SK-N-SH treated with all-trans-retinoic acid at 6 μM for 48 hours (cell line): Measurements from ENCODE around the gene PRRC1.

Source experiments
- ATAC-seq: fragments of 200-7000 bp; cut with Tn5 transposase; 3 replicates; pipeline ENCODE4 v1.9.1; 2020; ENCODE audit warnings: mild to moderate bottlenecking, moderate library complexity
- ARNTL ChIP-seq: fragments of 450-650 bp; formaldehyde crosslinking; IDR thresholded peaks from 2 replicates; pipeline ENCODE4 v1.5.0; 2020; ENCODE audit warnings: low read depth, mild to moderate bottlenecking, moderate library complexity, borderline replicate concordance
- BACH2 ChIP-seq: fragments of 250-450 bp; sonication (Bioruptor Pico); IDR thresholded peaks from 2 replicates; pipeline ENCODE4 v1.9.0; 2021; ENCODE audit warnings: mild to moderate bottlenecking, borderline replicate concordance
- ESRRG ChIP-seq: fragments of 250-450 bp; sonication (Bioruptor Pico); IDR thresholded peaks from 2 replicates; pipeline ENCODE4 v1.6.1; 2021; ENCODE audit warnings: mild to moderate bottlenecking
- GLIS3 ChIP-seq: fragments of 250-450 bp; sonication (Bioruptor Pico); IDR thresholded peaks from 2 replicates; pipeline ENCODE4 v1.5.0; 2020; ENCODE audit warnings: mild to moderate bottlenecking, moderate library complexity
- ISL1 ChIP-seq: fragments of 250-450 bp; sonication (Bioruptor Pico); IDR thresholded peaks from 2 replicates; pipeline ENCODE4 v2.1.2; 2022; ENCODE audit warnings: mild to moderate bottlenecking, moderate library complexity
- OSR1 ChIP-seq: fragments of 250-450 bp; sonication (Bioruptor Pico); IDR thresholded peaks from 2 replicates; pipeline ENCODE4 v1.8.0; 2022; ENCODE audit warnings: moderate library complexity, mild to moderate bottlenecking, inconsistent platforms
- POU6F1 ChIP-seq: fragments of 250-450 bp; sonication (Bioruptor Pico); IDR thresholded peaks from 2 replicates; pipeline ENCODE4 v1.8.0; 2021; ENCODE audit warnings: low read depth, mild to moderate bottlenecking, moderate library complexity, borderline replicate concordance
- RARB ChIP-seq: fragments of 250-450 bp; sonication (Bioruptor Pico); IDR thresholded peaks from 2 replicates; pipeline ENCODE4 v1.8.0; 2021; ENCODE audit warnings: mild to moderate bottlenecking, moderate library complexity
- TCF4 ChIP-seq: fragments of 250-450 bp; sonication (Bioruptor Pico); IDR thresholded peaks from 2 replicates; pipeline ENCODE4 v1.8.0; 2021; ENCODE audit warnings: mild to moderate bottlenecking, moderate library complexity, borderline replicate concordance
- TOX ChIP-seq: fragments of 250-450 bp; sonication (Bioruptor Pico); IDR thresholded peaks from 2 replicates; pipeline ENCODE4 v1.8.0; 2021; ENCODE audit warnings: mild to moderate bottlenecking, moderate library complexity, borderline replicate concordance
- ZNF8 ChIP-seq: fragments of 450-650 bp; formaldehyde crosslinking; IDR thresholded peaks from 2 replicates; pipeline ENCODE4 v1.5.0; 2020; ENCODE audit warnings: mild to moderate bottlenecking, moderate library complexity
- TF ChIP-seq, protein P1 (sequence below): fragments of 250-450 bp; sonication (Bioruptor Pico); IDR thresholded peaks from 2 replicates; pipeline ENCODE4 v1.8.0; 2020; ENCODE audit warnings: mild to moderate bottlenecking, moderate library complexity, borderline replicate concordance
- TF ChIP-seq, protein P2 (sequence below): fragments of 250-450 bp; sonication (Bioruptor Pico); IDR thresholded peaks from 2 replicates; pipeline ENCODE4 v1.5.0; 2020; ENCODE audit warnings: mild to moderate bottlenecking, moderate library complexity
- TF ChIP-seq, protein P3 (sequence below): fragments of 250-450 bp; sonication (Bioruptor Pico); IDR thresholded peaks from 2 replicates; pipeline ENCODE4 v1.5.1; 2020; ENCODE audit warnings: low read depth, mild to moderate bottlenecking, moderate library complexity

PRRC1 gene

GRCh38 chr5:127601111-127601510, 83.7 kb downstream of the PRRC1 start:
- ATAC-seq = no peak
- no peak for TF ChIP-seq ZNF8 (CRISPR knock-in tag)
- no peak for TF ChIP-seq ESRRG (CRISPR knock-in tag)
- TF ChIP-seq TOX (CRISPR knock-in tag) = no peak
- TF ChIP-seq POU6F1 (CRISPR knock-in tag) = no peak
- TF ChIP-seq, protein P1, sequence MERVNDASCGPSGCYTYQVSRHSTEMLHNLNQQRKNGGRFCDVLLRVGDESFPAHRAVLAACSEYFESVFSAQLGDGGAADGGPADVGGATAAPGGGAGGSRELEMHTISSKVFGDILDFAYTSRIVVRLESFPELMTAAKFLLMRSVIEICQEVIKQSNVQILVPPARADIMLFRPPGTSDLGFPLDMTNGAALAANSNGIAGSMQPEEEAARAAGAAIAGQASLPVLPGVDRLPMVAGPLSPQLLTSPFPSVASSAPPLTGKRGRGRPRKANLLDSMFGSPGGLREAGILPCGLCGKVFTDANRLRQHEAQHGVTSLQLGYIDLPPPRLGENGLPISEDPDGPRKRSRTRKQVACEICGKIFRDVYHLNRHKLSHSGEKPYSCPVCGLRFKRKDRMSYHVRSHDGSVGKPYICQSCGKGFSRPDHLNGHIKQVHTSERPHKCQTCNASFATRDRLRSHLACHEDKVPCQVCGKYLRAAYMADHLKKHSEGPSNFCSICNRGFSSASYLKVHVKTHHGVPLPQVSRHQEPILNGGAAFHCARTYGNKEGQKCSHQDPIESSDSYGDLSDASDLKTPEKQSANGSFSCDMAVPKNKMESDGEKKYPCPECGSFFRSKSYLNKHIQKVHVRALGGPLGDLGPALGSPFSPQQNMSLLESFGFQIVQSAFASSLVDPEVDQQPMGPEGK (CRISPR knock-in tag) = no peak
- TF ChIP-seq, protein P2, sequence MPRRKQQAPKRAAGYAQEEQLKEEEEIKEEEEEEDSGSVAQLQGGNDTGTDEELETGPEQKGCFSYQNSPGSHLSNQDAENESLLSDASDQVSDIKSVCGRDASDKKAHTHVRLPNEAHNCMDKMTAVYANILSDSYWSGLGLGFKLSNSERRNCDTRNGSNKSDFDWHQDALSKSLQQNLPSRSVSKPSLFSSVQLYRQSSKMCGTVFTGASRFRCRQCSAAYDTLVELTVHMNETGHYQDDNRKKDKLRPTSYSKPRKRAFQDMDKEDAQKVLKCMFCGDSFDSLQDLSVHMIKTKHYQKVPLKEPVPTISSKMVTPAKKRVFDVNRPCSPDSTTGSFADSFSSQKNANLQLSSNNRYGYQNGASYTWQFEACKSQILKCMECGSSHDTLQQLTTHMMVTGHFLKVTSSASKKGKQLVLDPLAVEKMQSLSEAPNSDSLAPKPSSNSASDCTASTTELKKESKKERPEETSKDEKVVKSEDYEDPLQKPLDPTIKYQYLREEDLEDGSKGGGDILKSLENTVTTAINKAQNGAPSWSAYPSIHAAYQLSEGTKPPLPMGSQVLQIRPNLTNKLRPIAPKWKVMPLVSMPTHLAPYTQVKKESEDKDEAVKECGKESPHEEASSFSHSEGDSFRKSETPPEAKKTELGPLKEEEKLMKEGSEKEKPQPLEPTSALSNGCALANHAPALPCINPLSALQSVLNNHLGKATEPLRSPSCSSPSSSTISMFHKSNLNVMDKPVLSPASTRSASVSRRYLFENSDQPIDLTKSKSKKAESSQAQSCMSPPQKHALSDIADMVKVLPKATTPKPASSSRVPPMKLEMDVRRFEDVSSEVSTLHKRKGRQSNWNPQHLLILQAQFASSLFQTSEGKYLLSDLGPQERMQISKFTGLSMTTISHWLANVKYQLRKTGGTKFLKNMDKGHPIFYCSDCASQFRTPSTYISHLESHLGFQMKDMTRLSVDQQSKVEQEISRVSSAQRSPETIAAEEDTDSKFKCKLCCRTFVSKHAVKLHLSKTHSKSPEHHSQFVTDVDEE = no peak
- TF ChIP-seq RARB = no peak
- no peak for TF ChIP-seq ARNTL (CRISPR knock-in tag)

DNA sequence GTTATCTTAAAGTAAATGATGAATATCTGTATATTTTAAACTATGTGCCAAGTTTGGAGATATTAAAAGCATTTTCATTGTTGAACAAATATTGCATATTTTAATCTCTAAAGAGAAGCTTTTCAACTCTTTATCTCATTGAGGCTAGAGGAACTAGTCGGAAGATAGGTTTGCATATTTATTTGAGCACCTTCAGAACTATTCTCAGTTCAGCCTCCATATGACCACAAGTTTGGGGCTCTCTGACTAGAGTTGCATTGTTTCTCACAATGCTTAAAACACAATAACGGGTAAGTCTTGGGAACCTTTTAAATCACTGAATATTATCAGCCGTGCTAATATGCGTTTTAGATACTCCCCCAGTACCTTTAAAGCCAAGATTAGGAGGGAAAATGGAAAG, 84.2 kb downstream of the PRRC1 start:
- TF ChIP-seq BACH2 (CRISPR knock-in tag) (no peak), TOX (CRISPR knock-in tag) (no peak), TCF4 (CRISPR knock-in tag) (no peak)
- no peak for ATAC-seq

DNA sequence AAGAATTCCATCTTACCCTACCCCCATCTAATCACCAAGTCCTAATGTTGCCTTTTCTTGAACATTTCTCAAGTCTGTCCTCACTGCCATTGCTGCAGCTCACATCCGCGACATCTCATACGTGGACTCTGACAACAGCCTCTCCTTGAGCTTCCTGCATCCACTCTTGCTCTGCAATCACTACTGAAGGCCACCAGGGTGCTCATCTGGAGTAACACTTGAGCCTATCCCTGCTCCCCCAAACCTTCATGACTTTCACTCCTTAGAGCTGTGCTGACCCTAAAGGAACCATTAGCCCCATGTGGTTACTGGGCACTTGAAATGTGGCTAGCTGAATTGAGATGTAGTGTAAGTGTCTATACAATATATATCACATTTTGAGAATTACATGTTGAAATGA, 85.0 kb downstream of the PRRC1 start:
- TF ChIP-seq, protein P1 (CRISPR knock-in tag) = no peak
- TF ChIP-seq TOX (CRISPR knock-in tag) = no peak
- TF ChIP-seq, protein P3, sequence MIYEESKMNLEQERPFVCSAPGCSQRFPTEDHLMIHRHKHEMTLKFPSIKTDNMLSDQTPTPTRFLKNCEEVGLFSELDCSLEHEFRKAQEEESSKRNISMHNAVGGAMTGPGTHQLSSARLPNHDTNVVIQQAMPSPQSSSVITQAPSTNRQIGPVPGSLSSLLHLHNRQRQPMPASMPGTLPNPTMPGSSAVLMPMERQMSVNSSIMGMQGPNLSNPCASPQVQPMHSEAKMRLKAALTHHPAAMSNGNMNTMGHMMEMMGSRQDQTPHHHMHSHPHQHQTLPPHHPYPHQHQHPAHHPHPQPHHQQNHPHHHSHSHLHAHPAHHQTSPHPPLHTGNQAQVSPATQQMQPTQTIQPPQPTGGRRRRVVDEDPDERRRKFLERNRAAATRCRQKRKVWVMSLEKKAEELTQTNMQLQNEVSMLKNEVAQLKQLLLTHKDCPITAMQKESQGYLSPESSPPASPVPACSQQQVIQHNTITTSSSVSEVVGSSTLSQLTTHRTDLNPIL (CRISPR knock-in tag) = no peak
- no peak for TF ChIP-seq ESRRG (CRISPR knock-in tag)
- no peak for TF ChIP-seq ARNTL (CRISPR knock-in tag)
- TF ChIP-seq GLIS3 (CRISPR knock-in tag) = no peak
- no peak for TF ChIP-seq OSR1
- ATAC-seq = no peak

DNA sequence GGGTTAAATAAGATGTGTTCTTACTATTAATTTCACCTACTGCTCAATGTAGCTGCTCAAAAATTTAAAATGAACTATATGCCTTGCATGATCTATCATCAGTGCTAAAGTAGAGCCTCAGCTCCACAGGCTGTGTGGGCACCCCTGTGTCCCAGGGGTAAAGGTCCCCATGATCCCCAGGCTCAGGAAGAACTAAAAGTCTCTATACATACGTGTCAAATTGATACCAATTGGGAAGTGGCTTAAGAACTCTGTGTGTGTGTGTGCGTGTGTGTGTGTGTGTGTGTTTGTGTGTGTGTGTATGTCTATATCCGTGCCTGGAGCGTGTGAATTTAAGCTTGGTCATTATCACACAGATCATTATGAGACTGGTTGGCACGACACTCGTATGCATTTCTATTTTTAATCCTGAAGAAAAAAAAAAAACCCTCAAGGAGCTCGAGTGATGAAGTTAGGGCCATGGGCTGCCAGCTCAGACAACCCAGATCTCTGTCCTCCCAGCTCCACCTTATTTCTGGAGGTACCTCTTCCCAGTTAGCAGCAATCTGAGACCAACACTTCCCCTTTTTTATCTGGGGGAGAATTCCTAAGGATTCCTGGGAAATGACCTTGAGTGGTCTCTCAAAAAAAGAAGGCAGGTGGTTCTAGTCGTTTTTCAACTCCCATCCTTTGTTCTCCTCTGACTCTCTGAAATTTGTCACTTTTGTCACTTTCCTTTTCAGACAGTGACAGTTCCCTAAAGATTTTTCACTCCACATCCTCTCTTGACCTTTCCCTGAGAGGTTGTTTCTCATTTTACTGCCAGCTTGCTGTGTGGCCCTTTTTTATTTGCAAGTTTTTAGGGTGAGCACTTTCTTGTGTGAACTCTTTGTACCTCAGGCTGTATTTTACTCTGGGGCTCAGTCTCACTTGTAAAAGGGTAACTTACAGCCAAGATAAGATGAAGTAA, 85.7 kb downstream of the PRRC1 start:
- TF ChIP-seq TCF4 (CRISPR knock-in tag) (no peak), ISL1 (CRISPR knock-in tag) (no peak), TOX (CRISPR knock-in tag) (no peak)
- ATAC-seq = no peak
